ENCODE data around the gene GMPR2.
A peak's percentile ranks its signal among the peaks of the same experiment; 100 is the strongest.
"Not testable (repeated sequence)": the region's sequence is repeated elsewhere in the genome, so short reads cannot be mapped to it uniquely, and the experiment has no call there.

GMPR2 gene

DNA sequence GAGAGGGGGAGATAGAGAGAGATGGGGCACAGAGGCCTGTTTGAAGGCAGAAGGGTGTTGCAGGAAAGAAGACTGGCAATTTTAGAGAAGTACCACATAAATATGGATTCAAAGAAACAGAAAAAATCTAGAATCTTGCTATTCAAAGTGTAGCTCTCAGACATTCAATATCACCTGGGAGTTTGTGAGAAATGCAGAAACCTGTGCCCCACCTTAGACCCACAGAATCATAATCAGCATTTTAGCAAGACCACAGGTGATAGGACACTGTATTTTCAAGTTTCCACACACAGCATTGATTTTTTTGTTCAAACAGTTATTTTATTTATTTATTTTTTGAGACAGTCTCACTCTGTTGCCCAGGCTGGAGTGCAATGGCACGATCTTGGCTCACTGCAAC is 3.8 kb upstream of the GMPR2 start:
- DNase-seq: no peak

DNA sequence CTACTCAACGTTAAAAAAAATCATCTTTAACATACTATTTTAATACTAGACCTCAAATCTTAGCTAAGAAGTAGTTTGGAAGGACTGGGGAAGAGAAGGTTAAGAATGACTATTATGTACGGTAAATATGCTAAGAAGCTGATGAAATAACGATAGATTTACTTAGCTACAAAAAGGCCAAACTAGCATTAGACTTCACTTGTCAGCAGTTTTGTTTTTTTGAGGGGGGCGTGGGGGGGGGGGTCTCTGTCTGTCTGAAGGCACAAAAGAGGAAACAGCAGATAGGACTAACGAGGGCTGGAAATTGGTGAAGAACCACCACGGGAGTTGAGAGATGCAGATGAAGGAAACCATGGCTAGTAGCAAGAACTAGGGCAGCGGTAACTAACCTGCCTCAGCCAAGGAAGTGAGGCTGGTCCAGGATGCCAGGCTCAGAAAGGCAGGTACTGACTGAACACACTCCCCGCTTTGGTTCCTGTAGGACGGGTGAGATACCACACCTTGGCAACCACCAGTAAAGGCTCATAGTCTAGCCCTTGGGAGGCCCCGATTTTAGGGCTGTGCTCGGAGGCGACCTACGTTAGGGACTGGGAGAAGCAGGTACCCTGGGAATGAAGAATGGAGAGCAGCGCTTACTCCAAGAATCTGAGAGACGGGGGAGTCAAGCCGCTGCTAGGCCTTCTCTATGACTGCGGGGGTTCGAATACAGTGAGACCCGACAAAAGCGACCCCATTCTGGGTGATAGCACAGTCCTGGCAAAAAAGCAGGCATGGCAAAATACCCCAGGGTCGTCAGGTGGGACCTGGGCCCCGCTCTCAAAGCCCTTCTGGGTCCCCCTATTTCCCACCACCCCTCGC is 1.2 kb upstream of the GMPR2 start:
- peak in 1 of 51 donors; percentile 40 for DNase-seq

DNA sequence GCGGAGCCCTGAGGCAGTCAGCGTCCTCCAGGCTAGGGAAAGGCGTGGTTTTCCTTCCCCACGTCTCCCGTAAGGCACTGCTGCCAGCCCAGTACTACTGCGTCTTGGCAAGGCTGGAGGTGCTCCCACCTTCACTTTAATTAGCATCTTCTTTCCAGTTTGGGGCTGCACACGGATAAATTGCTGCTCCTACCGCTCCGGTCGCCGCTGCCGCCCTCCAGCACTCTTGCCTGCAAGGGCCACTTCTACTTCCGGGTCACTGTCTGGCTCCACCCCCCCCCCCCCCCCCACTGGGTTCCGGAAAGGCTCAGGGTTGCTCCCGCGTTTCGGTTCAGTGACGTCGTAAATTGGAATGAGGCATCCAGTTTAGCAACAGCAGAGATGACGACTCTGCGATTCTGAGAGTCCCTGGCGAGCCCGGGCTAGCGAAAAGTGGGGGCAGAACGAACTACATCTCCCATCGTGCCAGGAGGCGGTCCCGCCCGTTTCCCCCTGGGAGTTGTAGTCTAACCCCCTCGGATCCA is 546 bp upstream of the GMPR2 start, which contains the start of gene NEDD8:
TSS of gene NEDD8 (minus strand) at position 247 of the 524 bp plus-strand sequence. CDS start at position 147, 100 bp downstream.
- DNase-seq: peak; percentile 77 to 100 (median 91)

DNA sequence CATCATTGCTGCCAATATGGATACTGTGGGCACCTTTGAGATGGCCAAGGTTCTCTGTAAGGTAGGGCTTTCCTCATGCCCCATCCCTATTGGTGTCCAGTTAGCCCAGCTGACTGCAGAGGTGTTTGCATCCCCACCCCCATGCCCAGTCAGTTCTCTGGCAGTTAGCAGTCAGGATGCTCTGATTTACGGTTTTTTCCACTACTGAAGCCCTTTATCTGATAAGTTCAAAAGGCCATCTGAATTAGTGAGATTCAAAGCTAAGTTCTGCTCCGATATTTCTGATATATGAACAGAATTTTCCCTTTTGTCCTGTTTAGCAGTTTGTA is 773 bp downstream of the GMPR2 start:
- no peak for DNase-seq

DNA sequence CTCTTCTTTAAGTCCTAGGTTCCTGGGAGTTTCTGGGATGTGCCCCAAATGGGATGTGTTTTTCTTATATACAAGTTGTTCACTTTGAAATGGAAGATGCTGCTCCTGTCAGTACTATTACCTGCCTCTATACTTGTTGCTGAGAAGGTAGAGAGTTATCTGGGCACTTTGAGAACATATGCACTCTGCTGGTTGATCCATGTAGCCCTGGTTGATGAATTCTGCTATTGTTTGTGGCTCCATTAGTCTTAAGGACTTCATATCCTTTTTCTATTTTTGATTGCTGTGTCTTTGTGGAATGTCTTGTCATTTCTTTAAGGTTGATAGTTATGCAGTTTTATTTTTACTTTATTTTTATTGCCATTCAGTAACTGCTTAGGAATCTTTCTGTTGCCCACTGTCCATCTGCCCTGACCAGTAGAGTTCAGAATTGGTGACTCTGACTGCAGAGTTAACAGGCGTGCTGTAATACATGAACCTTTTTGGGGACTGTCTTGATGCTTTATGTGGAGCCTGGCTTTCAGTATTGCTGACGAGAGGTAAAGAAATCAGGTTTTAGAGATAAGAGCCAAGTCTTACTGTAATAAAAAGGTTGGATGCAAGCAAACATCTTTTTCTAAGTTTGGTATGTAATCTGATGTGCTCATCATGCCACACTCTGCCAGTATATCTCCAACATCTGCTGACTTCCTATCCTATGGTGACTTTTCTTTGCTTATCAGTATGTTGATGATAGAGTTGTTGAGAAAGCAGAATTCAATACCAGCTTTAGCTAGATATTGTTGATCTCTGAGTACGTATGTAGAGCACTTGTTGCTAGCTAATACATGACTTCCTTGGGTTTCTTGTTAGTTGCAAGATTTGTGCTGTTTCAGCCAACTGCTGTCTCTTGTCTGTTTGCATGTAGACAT is 1.6 kb downstream of the GMPR2 start:
- DNase-seq: no peak

DNA sequence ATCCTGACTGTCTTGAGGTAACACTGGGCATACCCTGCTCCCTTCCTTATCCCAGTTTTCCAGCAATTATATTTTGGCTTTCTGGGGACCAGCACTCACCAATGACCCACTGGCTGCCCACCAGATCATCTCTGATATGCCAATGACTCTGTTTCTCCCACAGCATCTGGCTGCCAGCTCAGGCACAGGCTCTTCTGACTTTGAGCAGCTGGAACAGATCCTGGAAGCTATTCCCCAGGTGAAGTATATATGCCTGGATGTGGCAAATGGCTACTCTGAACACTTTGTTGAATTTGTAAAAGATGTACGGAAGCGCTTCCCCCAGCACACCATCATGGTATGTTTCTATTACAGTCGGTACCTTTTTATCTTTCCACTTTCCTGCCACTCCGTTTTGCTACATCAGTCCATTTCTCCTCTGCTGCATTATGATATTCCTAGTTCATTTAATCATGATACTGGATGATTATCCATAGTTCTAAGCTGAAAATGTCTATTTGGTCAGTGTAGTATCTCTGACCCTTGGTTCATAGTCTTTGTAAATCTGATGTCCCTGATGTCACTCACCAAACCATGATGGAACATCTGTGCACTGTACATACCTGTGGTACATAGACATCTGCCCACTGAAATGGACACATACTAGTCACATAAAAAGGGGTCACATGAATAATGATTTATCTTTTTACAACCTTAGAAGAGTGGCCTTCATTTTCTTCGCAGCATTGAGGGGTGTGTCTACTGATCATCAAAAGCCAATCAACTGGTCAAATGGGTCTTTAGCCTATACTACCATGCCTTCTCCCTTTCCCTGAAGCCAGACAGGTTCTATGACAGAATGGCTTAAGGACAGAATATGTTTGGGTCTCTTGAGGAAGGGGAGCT is 3.3 kb downstream of the GMPR2 start:
- DNase-seq: no peak

DNA sequence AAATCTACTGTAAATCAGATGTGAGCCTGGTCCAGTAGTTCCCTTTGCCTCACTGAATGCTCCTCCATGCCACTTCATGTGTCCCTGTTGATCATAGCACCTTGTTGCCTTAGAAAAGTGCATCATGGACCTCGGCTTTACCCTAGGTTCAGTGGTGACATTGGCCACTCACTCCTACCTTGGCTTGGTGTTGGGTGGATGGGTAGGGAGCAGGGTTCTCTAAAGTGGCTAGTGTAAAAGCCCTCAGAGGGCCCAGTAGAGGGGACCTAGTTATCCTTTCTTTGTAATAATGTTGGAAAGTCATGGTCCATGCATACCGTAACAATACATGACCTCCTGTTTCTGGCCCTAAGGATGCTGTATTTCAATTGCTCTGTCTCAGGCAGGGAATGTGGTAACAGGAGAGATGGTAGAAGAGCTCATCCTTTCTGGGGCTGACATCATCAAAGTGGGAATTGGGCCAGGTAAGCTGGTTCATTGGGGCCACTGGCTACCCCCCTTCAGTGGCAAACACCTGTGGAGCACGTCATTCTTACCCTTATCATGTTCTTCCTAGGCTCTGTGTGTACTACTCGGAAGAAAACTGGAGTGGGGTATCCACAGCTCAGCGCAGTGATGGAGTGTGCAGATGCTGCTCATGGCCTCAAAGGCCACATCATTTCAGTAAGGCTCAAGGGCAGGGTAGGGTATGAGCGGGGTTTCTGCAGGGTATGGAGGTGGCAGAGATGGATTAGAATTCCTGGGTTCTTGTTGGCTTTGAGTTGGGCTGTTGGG is 4.1 kb downstream of the GMPR2 start:
- no peak for DNase-seq

DNA sequence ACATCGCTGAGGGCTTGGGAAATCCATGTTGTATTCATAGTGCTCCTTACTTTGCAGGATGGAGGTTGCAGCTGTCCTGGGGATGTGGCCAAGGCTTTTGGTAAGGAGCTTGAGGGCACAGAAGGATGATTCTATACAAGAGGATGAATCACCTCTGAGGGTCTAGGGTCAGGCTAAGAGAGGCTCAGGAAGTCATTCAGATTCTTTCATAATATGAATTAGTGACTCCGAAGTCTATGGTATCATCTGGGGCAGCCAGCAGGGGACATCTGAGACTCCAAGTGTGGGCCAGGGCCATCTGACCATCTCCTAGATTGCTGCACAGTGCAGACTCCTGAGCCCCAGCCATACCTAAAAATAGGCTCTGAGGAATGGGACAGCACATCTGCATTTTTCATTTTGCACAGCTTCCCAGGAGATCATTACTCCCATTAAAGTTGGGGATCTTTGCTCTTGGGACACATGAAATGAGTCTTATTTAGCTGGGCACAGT is 4.8 kb downstream of the GMPR2 start:
- no peak for DNase-seq

DNA sequence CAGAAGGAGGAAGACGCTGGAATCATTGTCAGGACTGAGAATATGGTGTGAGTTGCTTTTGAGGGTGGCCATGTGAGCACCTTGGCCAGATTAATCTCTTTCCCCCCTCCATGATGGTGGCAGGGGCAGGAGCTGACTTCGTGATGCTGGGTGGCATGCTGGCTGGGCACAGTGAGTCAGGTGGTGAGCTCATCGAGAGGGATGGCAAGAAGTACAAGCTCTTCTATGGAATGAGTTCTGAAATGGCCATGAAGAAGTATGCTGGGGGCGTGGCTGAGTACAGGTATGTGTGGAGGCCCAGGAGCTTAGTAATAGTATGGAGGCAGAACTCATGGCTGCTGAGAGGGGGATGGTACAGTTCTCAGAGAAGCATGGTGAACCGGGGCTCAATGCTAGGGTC is 5.4 kb downstream of the GMPR2 start:
- peak in 1 of 51 donors; percentile 28 for DNase-seq

DNA sequence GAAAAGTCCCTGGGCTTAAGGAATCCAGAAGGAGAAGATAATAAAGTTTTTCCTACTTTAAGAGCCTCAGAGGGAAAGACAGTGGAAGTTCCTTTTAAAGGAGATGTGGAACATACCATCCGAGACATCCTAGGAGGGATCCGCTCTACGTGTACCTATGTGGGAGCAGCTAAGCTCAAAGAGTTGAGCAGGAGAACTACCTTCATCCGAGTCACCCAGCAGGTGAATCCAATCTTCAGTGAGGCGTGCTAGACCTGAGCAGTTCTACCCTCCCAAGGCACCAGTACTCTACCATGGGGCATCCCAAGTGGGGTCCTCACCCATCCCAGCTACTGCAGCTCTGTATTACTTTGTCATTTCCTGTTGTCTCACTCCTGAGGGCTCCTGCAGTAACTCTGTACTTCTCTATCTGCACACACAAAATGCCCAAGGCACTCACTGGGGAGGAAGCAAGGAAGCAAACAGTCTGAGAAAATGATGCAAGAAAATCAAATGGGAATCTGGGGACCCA is 5.9 kb downstream of the GMPR2 start:
- DNase-seq: no peak

DNA sequence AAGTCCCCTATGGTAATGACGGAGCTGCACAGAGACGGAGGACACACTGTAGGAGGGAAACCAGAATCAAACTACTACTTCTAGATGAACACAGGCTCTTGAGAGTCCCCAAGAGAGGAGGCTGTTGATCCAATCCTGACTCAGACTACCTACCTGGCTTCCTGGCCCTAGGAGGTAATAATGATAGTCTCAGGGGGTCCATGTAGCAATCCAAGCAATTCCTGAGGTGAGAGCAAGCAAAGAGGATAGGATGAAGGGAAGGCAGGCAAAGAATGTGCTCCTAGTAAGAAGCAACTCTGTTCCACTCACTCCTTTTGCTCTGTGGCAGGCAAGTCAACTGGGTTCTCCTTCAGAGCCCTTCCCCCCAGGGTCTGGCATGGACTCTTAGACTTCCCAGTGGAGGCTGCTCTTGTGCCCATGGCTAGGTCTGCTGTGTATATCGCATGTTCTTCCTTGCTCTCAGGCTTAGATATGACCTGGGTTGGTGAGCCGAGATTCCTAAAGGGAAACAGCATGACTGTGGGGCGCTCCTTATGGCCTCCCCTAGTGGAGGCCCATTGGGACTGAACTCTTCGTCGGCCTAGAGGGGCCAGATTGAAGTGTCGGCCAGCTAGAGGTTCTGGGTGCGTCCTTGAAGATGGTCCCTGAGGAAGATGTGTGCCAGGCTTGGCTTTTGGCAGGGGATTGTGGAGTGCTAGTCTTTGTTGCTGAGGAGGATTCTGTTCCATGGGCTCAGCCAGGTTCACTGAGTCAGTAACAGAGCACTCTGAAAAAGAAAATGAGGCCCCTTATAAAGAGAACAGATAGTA is 7.6 kb downstream of the GMPR2 start:
- no peak for DNase-seq

DNA sequence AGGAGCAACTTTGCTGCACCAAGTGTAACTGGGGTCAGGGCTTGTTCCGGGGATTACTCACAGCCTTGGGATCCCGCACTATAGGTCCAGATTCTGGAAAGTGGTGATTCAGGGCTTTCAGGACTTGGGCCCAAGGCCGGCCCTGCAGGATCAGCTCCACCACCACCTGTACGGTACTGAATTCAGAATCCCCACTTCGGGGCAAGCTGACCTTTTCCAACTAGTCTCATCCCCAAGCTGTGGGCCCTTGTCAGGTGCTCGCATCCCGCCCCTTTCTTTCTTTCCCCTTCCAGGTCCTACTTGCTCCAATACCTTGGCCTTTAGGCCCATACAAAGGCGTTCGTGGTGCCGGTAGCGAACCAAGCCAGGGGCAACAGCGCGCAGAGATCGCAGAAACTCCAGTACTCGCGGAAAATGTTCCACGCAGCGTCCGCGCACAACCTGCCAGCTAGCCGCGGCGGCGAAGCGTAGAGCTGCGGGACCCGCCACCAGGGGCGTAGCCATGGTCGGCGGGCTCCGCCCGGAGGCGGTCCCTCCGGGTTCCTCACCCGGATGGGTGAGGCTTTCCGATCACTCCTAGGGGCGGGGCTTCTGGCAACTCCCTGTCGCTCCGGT is 9.2 kb downstream of the GMPR2 start:
- peak in 32 of 51 donors; percentile 84 to 99 (median 94) for DNase-seq

DNA sequence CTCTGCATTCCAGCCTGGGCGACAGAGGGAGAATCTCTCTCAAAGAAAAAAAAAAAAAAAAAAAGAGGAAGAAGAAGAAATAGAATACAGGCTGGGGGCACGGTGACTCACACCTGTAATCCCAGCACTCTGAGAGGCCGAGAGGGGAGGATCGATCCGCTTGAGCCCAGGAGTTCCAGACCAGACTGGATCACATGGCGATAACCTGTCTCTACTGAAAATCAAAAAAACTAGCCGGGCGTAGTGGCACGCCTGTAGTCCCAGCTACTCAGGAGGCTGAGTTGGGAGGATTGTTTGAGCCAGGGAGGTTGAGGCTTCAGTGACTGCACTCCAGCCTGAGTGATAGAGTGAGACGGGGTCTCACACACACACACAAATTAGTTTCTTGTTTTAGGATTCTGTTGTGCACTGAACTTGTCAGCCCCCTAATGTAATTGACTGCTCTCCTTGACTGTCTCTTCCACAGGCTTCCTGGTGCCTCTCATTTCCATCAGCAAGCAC is 10.7 kb downstream of the GMPR2 start:
- DNase-seq: peak in 1 of 51 donors; percentile 45

DNA sequence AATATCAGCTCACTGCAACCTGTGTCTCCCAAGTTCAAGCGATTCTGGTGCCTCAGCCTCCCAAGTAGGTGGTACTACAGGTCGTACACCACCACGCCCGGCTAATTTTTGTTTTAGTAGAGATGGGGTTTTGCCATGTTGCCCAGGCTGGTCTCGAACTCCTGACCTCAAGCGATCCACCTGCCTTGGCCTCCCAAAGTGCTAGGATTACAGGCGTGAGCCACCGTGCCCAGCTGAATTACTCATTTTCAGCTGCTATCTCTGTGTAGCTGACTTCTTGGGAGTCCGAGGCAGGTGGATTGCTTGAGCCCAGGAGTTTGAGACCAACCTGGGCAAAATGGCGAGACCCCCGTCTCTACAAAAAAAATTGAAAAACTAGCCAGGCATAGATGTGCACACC is 12.6 kb downstream of the GMPR2 start:
- DNase-seq: not testable (repeated sequence)

DNA sequence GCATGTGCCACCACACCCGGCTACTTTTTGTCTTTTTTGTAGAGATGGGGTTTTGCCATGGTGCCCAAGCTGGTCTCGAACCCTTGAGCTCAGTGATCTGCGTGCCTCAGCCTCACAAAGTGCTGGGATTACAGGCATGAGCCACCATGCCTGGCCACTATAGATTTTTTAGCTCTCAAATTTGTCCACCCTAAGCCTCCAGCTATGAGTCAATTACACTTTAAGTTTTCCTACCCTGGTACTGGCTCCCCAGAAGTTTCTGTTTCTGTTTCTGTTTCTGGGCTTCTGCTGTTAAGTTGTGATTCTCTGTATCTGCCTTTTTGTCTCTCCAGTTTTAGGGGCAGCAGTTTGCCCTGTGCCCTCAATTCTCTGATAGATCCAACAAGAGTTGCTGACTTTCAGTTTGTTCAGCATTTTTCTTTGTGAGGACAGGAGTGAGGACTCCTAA is 14.1 kb downstream of the GMPR2 start:
- DNase-seq: no peak

DNA sequence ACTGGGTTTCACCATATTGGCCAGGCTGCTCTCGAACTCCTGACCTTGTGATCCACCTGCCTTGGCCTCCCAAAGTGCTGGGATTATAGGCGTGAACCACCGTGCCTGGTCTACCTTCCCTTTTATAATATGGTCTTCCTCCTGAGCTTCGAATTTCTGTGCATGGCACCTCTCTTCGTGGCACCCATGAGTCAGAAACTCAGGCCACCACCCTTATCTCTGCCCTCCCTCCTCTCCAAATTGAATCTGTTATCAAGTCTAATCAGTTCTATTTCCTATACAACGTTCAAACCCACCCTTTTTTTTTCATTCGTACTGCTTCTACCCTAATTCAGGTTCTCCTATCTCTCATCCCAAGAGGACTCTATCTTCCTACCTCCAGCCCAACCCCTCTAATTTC is 14.7 kb downstream of the GMPR2 start:
- no peak for DNase-seq

DNA sequence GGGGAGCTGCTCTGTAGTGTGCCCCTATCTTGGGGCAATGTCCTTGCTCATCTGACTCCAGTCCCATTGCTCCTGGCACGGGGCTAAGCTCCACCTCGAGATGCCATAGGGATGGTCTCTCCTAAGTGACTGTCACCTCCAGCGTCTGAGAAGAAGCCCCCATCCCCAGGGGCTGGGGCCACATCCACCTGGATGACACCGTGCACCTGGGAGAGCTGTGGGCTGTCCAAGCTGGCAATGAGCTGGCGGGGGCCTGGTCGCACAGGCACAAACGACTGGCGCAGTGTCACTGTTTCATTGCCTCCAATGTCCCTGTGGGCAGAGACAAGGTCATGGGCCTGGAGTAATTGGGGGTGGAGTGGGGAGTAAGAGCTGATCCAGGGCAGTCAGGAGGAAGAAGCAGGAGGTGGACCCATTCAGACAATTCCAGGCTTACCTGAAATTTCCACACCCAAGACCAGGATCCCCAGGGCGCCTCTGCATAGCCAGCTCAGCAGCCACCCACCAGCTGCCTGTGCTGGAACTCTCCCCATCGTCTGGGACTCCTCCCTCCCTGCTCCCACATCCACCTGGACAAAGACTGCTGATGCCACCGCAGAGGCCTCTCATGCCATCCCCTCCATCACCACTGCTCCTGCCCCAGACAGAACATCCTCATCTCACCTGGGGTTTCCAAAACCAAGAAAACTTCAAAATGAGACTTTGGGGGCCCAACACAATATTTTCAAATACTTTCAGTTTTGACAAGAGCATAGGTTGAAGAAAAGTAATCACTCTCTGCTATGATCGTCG is 16.7 kb downstream of the GMPR2 start:
- DNase-seq: no peak
